ENCODE measurements around the gene ABRAXAS1.
"Not testable (repeated sequence)": the region's sequence is repeated elsewhere in the genome, so short reads cannot be mapped to it uniquely, and the experiment has no call there.

- TF ChIP-seq ZSCAN20 (CRISPR knock-in tag; IDR thresholded peaks at IDR 0.05; ENCODE audit: borderline replicate concordance); RFXANK (CRISPR knock-in tag; IDR thresholded peaks at IDR 0.05); RAD51 (IDR thresholded peaks at IDR 0.05; ENCODE audit: borderline replicate concordance); TCF7L2 (IDR thresholded peaks at IDR 0.05; ENCODE audit: low read depth, low read length); HNF1B (CRISPR knock-in tag; IDR thresholded peaks at IDR 0.05); CCAR2 (optimal IDR thresholded peaks at IDR 0.05; ENCODE audit: low read depth, low read length); DPF2 (CRISPR knock-in tag; IDR thresholded peaks at IDR 0.05; ENCODE audit: borderline replicate concordance, low read depth); ZNF879 (CRISPR knock-in tag; IDR thresholded peaks at IDR 0.05): not testable (repeated sequence)
- TF ChIP-seq CTCF (CRISPR knock-in tag; IDR thresholded peaks at IDR 0.05) = peak; percentile 85
- TF ChIP-seq RAD21 (CRISPR knock-in tag; IDR thresholded peaks at IDR 0.05) = peak; percentile 79
Observed at GRCh38 chr4:83509156-83509585, 24.3 kb upstream of the ABRAXAS1 start.

All from HepG2 (cell line).